Neuronal stem cell (in vitro differentiated cells): ENCODE measurements around the gene GOLGA6L2.
"Not testable (repeated sequence)": the region's sequence is repeated elsewhere in the genome, so short reads cannot be mapped to it uniquely, and the experiment has no call there.

ENCODE experiments used
- DNase-seq: peaks from one replicate; pipeline ENCODE4 v3.0.0-alpha.2; 2013; ENCODE audit warnings: low spot score
- H2AFZ ChIP-seq: one replicate; pipeline ENCODE4 v1.6.1; 2013; ENCODE audit warnings: mild to moderate bottlenecking, low read length, inconsistent platforms
- H2AK5ac ChIP-seq: 2 replicates; pipeline ENCODE4 v1.6.1; 2013; ENCODE audit warnings: low read depth, mild to moderate bottlenecking, inconsistent platforms, low read length, moderate library complexity, mixed read lengths
- H2BK120ac ChIP-seq: 2 replicates; pipeline ENCODE4 v1.6.1; 2013; ENCODE audit warnings: low read depth, mild to moderate bottlenecking, inconsistent platforms, low read length, moderate library complexity, mixed read lengths
- H2BK12ac ChIP-seq: one replicate; pipeline ENCODE4 v1.6.1; 2013; ENCODE audit warnings: low read length, inconsistent platforms
- H2BK15ac ChIP-seq: 2 replicates; pipeline ENCODE4 v1.6.1; 2013; ENCODE audit warnings: mild to moderate bottlenecking, low read length, inconsistent platforms, mixed read lengths
- H2BK5ac ChIP-seq: one replicate; pipeline ENCODE4 v1.6.1; 2013; ENCODE audit warnings: inconsistent platforms, mild to moderate bottlenecking, low read length, moderate library complexity
- H3K14ac ChIP-seq: one replicate; pipeline ENCODE4 v1.6.1; 2013; ENCODE audit warnings: low read length, inconsistent platforms
- H3K18ac ChIP-seq: 2 replicates; pipeline ENCODE4 v1.6.1; 2013; ENCODE audit warnings: low read length, inconsistent platforms
- H3K23ac ChIP-seq: 2 replicates; pipeline ENCODE4 v1.6.1; 2013; ENCODE audit warnings: low read depth, mild to moderate bottlenecking, mixed read lengths, low read length, inconsistent platforms; ENCODE audit not compliant: poor library complexity
- H3K27ac ChIP-seq: replicated peaks from 3 replicates; pipeline ENCODE4 v1.5.1; 2013; ENCODE audit warnings: low read length, inconsistent platforms
- H3K27me3 ChIP-seq, 3 experiments: 2 replicates each; pipeline ENCODE4 v1.6.1; 2013; ENCODE audit warnings: low read length in 3 of 3, mild to moderate bottlenecking in 2 of 3, inconsistent platforms in 1 of 3, low read depth in 1 of 3, mixed read lengths in 1 of 3, moderate library complexity in 1 of 3; ENCODE audit not compliant: control insufficient read depth in 3 of 3, insufficient read depth in 3 of 3
- H3K36me3 ChIP-seq, 2 donors: replicated peaks in 1 of 2; 2 replicates each; pipeline ENCODE4 v1.6.1; 2013; ENCODE audit warnings: low read length in 2 of 2; ENCODE audit not compliant: control insufficient read depth in 2 of 2, insufficient read depth in 2 of 2
- H3K4ac ChIP-seq: 2 replicates; pipeline ENCODE4 v1.6.1; 2013; ENCODE audit warnings: inconsistent platforms, mild to moderate bottlenecking, low read length, moderate library complexity
- H3K4me1 ChIP-seq, 2 donors: 1 replicate in 1 of 2; 2 replicates in 1 of 2; pipeline ENCODE4 v1.6.1; 2013; ENCODE audit warnings: low read length in 2 of 2, low read depth in 1 of 2; ENCODE audit not compliant: control insufficient read depth in 2 of 2, insufficient read depth in 1 of 2
- H3K4me2 ChIP-seq: one replicate; pipeline ENCODE4 v1.6.1; 2013; ENCODE audit warnings: mild to moderate bottlenecking, low read length, inconsistent platforms; ENCODE audit not compliant: insufficient read depth, poor library complexity, severe bottlenecking
- H3K4me3 ChIP-seq, 2 donors: 2 replicates each; pipeline ENCODE4 v1.5.1; 2013; ENCODE audit warnings: low read length in 2 of 2, mild to moderate bottlenecking in 2 of 2, inconsistent platforms in 1 of 2, moderate library complexity in 1 of 2
- H3K79me1 ChIP-seq: one replicate; pipeline ENCODE4 v1.6.1; 2013; ENCODE audit warnings: low read depth, mild to moderate bottlenecking, inconsistent platforms, low read length, moderate library complexity
- H3K9ac ChIP-seq: one replicate; pipeline ENCODE4 v1.6.1; 2013; ENCODE audit warnings: mild to moderate bottlenecking, low read depth, low read length, inconsistent platforms; ENCODE audit not compliant: poor library complexity
- H3K9me3 ChIP-seq, 2 donors: replicated peaks in 1 of 2; 2 replicates each; pipeline versions ENCODE3 to v1.6.1; 2013; ENCODE audit warnings: low read length in 2 of 2, mild to moderate bottlenecking in 2 of 2, inconsistent platforms in 1 of 2, low read depth in 1 of 2, mixed read lengths in 1 of 2, moderate library complexity in 1 of 2; ENCODE audit not compliant: control insufficient read depth in 2 of 2, insufficient read depth in 1 of 2
- H4K8ac ChIP-seq: one replicate; pipeline ENCODE4 v1.6.1; 2013; ENCODE audit warnings: low read depth, mild to moderate bottlenecking, inconsistent platforms, low read length, moderate library complexity
- H4K91ac ChIP-seq: one replicate; pipeline ENCODE4 v1.6.1; 2013; ENCODE audit warnings: low read length, low read depth, mild to moderate bottlenecking, inconsistent platforms; ENCODE audit not compliant: poor library complexity
- WGBS, 2 donors: extraction: QIAGEN DNeasy Blood & Tissue Kit; methylation state at CpG; one replicate each; pipeline ENCODE4 v1.1.7; 2013; ENCODE audit warnings: missing lambda C conversion rate in 2 of 2, mixed read lengths in 1 of 2; ENCODE audit not compliant: insufficient read length in 2 of 2, insufficient replicate concordance in 1 of 2; ENCODE audit errors: extremely low coverage in 2 of 2; 5-methylcytosine and 5-hydroxymethylcytosine counted together

The GOLGA6L2 gene

DNA sequence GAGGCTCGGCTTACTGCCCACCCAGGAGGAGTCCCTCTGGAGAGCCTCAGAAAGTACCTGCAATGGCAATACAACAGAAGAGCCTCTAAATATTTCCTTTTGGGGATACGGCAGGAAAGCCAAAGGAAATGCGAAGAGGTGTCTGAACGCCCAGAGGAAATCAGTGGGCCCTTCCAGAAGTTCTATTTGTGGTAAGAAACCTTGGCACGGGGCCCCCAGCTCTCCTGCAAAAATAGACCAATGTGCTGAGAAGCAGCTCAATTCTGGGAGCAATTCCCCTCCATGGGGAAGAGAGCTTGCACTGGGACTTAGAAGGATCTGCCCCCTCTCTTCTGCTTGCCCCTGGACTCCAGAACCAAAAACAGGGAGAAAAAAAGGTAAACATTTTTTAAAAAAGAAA is 47.8 kb downstream of the GOLGA6L2 start:
- H2BK15ac ChIP-seq, H2BK12ac ChIP-seq, H3K4me2 ChIP-seq, H2AFZ ChIP-seq, H3K79me1 ChIP-seq, H2BK5ac ChIP-seq, H3K14ac ChIP-seq, H3K9me3 ChIP-seq, H2BK120ac ChIP-seq, H3K9ac ChIP-seq, H3K36me3 ChIP-seq, H4K8ac ChIP-seq, H3K4me3 ChIP-seq, H3K4ac ChIP-seq, H3K27me3 ChIP-seq, H3K4me1 ChIP-seq, H3K27ac ChIP-seq, H3K23ac ChIP-seq, DNase-seq, H4K91ac ChIP-seq, H3K18ac ChIP-seq, H2AK5ac ChIP-seq: not testable (repeated sequence)
- no CpG with 5 or more reads among the region's 5 CpGs for WGBS, 2 donors

DNA sequence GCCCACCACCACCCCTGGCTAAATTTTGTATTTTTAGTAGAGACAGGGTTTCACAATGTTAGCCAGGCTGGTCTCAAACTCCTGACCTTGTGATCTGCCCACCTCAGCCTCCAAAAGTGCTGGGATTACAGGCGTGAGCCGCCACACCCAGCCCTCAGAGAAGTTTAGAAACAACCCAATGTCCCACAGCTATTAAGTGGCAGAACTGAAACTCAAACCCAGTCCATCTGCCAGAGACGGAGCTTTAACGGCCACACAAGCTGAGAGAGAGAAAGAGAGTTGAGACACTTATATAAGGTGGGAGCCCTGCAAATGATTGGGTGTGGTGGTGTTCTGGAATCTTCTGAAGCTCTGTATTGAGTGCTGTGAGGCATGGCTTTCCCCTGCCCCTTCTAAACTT is 48.7 kb downstream of the GOLGA6L2 start:
- not testable (repeated sequence) for H3K4ac ChIP-seq, H2BK12ac ChIP-seq, H3K4me2 ChIP-seq, H3K9me3 ChIP-seq, H3K27me3 ChIP-seq, H3K4me3 ChIP-seq, H2BK15ac ChIP-seq, H3K9ac ChIP-seq, H3K23ac ChIP-seq, DNase-seq, H3K18ac ChIP-seq, H3K4me1 ChIP-seq, H2BK120ac ChIP-seq, H2AK5ac ChIP-seq, H4K8ac ChIP-seq, H4K91ac ChIP-seq, H3K27ac ChIP-seq, H3K79me1 ChIP-seq, H3K14ac ChIP-seq, H2BK5ac ChIP-seq, H2AFZ ChIP-seq, H3K36me3 ChIP-seq
- WGBS, 2 donors: no CpG with 5 or more reads among the region's 4 CpGs

DNA sequence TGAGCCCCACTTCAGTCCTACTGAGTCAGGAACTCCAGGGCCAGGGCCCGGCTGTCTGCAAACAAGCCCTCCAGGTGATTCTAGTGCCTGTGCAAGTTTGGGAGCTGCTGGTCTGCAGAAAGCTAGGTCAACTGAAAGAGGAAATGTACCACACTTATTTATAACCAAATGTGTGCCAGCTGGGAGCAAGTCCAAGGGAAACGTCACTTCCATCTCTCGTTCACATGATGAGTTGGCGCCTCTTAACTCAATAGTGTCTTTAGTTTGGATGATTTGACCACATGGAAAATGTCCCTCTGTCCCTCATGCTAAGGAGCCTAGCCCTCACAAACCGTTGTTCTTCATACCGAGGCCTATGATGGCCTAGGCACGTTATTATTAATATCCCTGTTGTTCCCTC is 49.3 kb downstream of the GOLGA6L2 start:
- H3K79me1 ChIP-seq: peaks cover 2% of the 10 kb centered on the region
- H2AK5ac ChIP-seq: no peak overlapping the region
- no peak overlapping the region for H2BK15ac ChIP-seq
- no peak overlapping the region for H3K4me2 ChIP-seq
- no peak overlapping the region for H3K4ac ChIP-seq
- no peaks in the 10 kb centered on the region for H3K36me3 ChIP-seq
- no peak overlapping the region for H2BK12ac ChIP-seq
- no peak overlapping the region for H3K27ac ChIP-seq
- peaks cover 0 to 2% (median 0%) of the 10 kb centered on the region in 3 experiments for H3K27me3 ChIP-seq
- H2BK5ac ChIP-seq: no peak overlapping the region
- H2BK120ac ChIP-seq: no peak overlapping the region
- no peak overlapping the region for H4K91ac ChIP-seq
- H3K4me1 ChIP-seq: no peaks in the 10 kb centered on the region
- DNase-seq: no peak
- no peak overlapping the region for H3K23ac ChIP-seq
- H2AFZ ChIP-seq: no peak overlapping the region
- H3K9me3 ChIP-seq: peaks cover 0 to 5% of the 10 kb centered on the region in 2 donors
- no peak overlapping the region for H3K18ac ChIP-seq
- H3K4me3 ChIP-seq: no peak overlapping the region
- WGBS, 2 donors: no CpG with 5 or more reads among the region's 7 CpGs
- no peak overlapping the region for H3K14ac ChIP-seq
- no peak overlapping the region for H4K8ac ChIP-seq
- H3K9ac ChIP-seq: no peak overlapping the region

DNA sequence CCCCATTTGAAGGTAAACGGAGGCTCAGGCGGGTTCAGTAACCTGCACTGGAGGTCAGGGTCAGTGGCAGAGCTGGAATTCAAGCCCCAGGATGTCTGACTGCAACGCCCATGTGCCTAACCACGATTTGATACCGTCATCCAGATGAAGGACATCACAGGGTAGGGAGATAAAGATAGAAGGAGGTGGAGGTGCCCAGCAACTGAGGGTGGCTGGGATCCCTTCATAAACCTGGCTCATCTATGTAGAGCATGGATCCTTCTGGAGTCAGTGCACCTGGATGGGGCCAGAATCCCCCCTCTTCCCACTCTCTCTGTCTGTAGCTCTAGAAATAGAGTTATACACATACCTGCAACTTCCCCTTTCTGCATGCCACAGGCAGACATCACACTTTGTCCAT is 51.2 kb downstream of the GOLGA6L2 start:
- no peaks in the 10 kb centered on the region for H3K4me1 ChIP-seq
- no peak overlapping the region for H3K27ac ChIP-seq
- H3K14ac ChIP-seq: no peak overlapping the region

More for the DNA sequence above, 51.2 kb downstream of the GOLGA6L2 start:
- Histone ChIP-seq H2BK5ac (no peak overlapping the region), H3K23ac (no peak overlapping the region), H2BK15ac (no peak overlapping the region), H2AFZ (no peak overlapping the region), H3K18ac (no peak overlapping the region), H3K79me1 (no peaks in the 10 kb centered on the region), H2AK5ac (no peak overlapping the region), H3K4me2 (no peak overlapping the region), H3K27me3 (peaks cover 0 to 2% (median 0%) of the 10 kb centered on the region in 3 experiments), H3K9ac (no peak overlapping the region), H3K36me3 (no peaks in the 10 kb centered on the region), H3K4ac (no peak overlapping the region), H3K4me3 (no peak overlapping the region), H2BK12ac (no peak overlapping the region), H4K8ac (no peak overlapping the region), H4K91ac (no peak overlapping the region), H2BK120ac (no peak overlapping the region), H3K9me3 (peaks cover 0 to 1% of the 10 kb centered on the region in 2 donors)
- no peak for DNase-seq
- WGBS, 2 donors: no CpG with 5 or more reads among the region's 5 CpGs
